Heart left ventricle (tissue), 13 donors: ENCODE measurements around the gene LIPF.

Experiments used
- POLR2A ChIP-seq, 2 donors: fragments of 450-650 bp; IDR thresholded peaks; one replicate each; pipeline ENCODE4 v1.6.1; 2017; ENCODE audit warnings: antibody characterized with exemption in 2 of 2, mild to moderate bottlenecking in 2 of 2, moderate library complexity in 2 of 2
- TF ChIP-seq, protein P1 (sequence below), 12 donors: fragments of 200-600 bp; sonication (generic) in 4 of 12; IDR thresholded peaks; one replicate each; pipeline versions ENCODE4 v1.5.0 to v1.8.0; 2018 to 2022; ENCODE audit warnings: antibody characterized with exemption in 12 of 12, mild to moderate bottlenecking in 5 of 12
- donor health status: ischemic (EF 13 %, LVEDD 7.1; RV severe dilation, severe dysfunction).
- donor health status: DM: no; HTN: yes; CAD: no.
- donor health status: DM: no; HTN: no; CAD: no.
- donor health status: ischemic (EF 25% LVEDD 6.9; RV normal size, moderate dysfunction).
- donor health status: ischemic (EF 25% LVEDD 5.7; RV mildly dilated, moderate dysfunction).
- donor health status: ischemic (EF 35%, LVEDD 5.7; RV mildly dilated, moderate dysfunction).
- donor health status: nonischemic (EF 11% LVEDD 7.7; RV severe dilation, severe dysfunction).
- donor health status: DM: yes; HTN: yes; CAD: no.
- donor health status: PGD.
- donor health status: ischemic (EF 29% LVEDD 5.4; RV normal size, mild dysfunction).
- donor health status: nonischemic (EF 23%, LVEDD 6.1; RV moderate dilation, normal function).

DNA sequence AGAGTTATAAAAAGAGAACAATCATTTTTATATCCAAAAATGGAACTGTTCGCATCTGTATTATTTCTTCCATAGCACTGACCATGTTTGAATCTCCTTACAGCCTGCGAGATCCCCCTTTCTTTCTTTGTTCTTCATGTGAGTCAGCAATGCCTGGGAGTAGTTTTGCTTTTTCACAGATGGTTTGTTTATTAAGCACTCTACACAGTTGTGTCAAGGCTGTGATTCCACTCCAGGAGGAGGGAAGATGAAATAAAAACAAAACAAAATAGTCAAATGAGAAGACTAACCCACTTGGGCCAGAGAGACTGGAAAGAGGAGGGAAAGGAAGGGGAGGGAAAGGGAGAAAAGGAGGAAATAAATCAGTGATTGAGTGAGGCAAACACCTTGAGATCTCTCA is 7.8 kb downstream of the LIPF start:
- TF ChIP-seq, protein P1, sequence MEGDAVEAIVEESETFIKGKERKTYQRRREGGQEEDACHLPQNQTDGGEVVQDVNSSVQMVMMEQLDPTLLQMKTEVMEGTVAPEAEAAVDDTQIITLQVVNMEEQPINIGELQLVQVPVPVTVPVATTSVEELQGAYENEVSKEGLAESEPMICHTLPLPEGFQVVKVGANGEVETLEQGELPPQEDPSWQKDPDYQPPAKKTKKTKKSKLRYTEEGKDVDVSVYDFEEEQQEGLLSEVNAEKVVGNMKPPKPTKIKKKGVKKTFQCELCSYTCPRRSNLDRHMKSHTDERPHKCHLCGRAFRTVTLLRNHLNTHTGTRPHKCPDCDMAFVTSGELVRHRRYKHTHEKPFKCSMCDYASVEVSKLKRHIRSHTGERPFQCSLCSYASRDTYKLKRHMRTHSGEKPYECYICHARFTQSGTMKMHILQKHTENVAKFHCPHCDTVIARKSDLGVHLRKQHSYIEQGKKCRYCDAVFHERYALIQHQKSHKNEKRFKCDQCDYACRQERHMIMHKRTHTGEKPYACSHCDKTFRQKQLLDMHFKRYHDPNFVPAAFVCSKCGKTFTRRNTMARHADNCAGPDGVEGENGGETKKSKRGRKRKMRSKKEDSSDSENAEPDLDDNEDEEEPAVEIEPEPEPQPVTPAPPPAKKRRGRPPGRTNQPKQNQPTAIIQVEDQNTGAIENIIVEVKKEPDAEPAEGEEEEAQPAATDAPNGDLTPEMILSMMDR (IDR thresholded peaks at IDR 0.05): no peak
- TF ChIP-seq POLR2A (IDR thresholded peaks at IDR 0.05): no peak
